ENCODE data around the gene WRNIP1. TPM values are rescaled to one million over a fixed set of nuclear protein-coding genes. Genes with fewer than 3 reads are reported as not detected.

The WRNIP1 gene
- total and polyA plus RNA-seq, 9 of the 15 experiments (the other 6 are each of a cell fraction or from before 2014, with no cell fraction given), result 13.2 to 63.6 (median 48.6) TPM

DNA sequence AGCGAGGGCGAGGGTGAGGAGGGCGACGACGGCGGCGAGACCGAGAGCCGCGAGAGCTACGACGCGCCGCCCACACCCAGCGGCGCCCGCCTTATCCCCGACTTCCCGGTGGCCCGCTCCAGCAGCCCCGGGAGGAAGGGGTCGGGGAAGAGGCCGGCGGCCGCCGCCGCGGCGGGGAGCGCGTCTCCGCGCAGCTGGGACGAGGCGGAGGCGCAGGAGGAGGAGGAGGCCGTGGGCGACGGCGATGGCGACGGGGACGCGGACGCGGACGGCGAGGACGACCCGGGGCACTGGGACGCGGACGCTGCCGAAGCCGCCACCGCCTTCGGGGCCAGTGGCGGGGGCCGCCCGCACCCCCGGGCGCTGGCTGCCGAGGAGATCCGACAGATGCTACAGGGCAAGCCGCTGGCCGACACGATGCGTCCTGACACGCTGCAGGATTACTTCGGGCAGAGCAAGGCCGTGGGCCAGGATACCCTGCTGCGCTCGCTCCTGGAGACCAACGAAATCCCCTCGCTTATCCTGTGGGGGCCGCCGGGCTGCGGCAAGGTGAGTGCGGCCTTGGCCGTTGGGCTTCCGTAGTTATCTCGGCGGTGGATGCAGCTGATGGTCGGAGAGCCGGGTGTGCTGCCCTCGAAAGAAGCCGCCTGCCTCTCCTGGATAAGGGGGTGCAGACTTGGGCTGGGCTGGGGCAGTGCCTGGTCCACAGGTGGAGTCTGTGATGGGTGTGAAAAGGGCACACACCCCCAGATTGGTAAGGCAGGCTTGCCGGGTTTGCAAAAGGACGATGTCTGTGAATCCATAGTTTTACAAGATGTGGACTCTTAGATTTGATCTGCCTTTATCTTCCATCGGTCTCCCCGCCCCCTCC is 938 bp downstream of the WRNIP1 start (continued):
- 0 out of 2 replicates have a peak, but pooled peaks have one; percentile 53 for TF ChIP-seq NR3C1 (CRISPR knock-in tag; IDR thresholded peaks at IDR 0.05)
- no peak for TF ChIP-seq SUPT5H (IDR thresholded peaks at IDR 0.05)
- TF ChIP-seq ZFX (CRISPR knock-in tag; IDR thresholded peaks at IDR 0.05), result peak; percentile 61
- no peak for TF ChIP-seq ZNF644 (tag; IDR thresholded peaks at IDR 0.05; ENCODE audit: low read depth)
- TF ChIP-seq, protein P1, sequence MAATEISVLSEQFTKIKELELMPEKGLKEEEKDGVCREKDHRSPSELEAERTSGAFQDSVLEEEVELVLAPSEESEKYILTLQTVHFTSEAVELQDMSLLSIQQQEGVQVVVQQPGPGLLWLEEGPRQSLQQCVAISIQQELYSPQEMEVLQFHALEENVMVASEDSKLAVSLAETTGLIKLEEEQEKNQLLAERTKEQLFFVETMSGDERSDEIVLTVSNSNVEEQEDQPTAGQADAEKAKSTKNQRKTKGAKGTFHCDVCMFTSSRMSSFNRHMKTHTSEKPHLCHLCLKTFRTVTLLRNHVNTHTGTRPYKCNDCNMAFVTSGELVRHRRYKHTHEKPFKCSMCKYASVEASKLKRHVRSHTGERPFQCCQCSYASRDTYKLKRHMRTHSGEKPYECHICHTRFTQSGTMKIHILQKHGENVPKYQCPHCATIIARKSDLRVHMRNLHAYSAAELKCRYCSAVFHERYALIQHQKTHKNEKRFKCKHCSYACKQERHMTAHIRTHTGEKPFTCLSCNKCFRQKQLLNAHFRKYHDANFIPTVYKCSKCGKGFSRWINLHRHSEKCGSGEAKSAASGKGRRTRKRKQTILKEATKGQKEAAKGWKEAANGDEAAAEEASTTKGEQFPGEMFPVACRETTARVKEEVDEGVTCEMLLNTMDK (IDR thresholded peaks at IDR 0.05; ENCODE audit: borderline replicate concordance, insufficient read depth, low read depth, low read length, poor library complexity, severe bottlenecking), result no peak
- TF ChIP-seq, protein P2, sequence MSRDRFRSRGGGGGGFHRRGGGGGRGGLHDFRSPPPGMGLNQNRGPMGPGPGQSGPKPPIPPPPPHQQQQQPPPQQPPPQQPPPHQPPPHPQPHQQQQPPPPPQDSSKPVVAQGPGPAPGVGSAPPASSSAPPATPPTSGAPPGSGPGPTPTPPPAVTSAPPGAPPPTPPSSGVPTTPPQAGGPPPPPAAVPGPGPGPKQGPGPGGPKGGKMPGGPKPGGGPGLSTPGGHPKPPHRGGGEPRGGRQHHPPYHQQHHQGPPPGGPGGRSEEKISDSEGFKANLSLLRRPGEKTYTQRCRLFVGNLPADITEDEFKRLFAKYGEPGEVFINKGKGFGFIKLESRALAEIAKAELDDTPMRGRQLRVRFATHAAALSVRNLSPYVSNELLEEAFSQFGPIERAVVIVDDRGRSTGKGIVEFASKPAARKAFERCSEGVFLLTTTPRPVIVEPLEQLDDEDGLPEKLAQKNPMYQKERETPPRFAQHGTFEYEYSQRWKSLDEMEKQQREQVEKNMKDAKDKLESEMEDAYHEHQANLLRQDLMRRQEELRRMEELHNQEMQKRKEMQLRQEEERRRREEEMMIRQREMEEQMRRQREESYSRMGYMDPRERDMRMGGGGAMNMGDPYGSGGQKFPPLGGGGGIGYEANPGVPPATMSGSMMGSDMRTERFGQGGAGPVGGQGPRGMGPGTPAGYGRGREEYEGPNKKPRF (IDR thresholded peaks at IDR 0.05; ENCODE audit: low read depth, low read length), result no peak
- TF ChIP-seq, protein P3, sequence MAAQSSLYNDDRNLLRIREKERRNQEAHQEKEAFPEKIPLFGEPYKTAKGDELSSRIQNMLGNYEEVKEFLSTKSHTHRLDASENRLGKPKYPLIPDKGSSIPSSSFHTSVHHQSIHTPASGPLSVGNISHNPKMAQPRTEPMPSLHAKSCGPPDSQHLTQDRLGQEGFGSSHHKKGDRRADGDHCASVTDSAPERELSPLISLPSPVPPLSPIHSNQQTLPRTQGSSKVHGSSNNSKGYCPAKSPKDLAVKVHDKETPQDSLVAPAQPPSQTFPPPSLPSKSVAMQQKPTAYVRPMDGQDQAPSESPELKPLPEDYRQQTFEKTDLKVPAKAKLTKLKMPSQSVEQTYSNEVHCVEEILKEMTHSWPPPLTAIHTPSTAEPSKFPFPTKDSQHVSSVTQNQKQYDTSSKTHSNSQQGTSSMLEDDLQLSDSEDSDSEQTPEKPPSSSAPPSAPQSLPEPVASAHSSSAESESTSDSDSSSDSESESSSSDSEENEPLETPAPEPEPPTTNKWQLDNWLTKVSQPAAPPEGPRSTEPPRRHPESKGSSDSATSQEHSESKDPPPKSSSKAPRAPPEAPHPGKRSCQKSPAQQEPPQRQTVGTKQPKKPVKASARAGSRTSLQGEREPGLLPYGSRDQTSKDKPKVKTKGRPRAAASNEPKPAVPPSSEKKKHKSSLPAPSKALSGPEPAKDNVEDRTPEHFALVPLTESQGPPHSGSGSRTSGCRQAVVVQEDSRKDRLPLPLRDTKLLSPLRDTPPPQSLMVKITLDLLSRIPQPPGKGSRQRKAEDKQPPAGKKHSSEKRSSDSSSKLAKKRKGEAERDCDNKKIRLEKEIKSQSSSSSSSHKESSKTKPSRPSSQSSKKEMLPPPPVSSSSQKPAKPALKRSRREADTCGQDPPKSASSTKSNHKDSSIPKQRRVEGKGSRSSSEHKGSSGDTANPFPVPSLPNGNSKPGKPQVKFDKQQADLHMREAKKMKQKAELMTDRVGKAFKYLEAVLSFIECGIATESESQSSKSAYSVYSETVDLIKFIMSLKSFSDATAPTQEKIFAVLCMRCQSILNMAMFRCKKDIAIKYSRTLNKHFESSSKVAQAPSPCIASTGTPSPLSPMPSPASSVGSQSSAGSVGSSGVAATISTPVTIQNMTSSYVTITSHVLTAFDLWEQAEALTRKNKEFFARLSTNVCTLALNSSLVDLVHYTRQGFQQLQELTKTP (IDR thresholded peaks at IDR 0.05; ENCODE audit: low read depth in 1 of 2, partially characterized antibody in 2 of 2), result no peak
- TF ChIP-seq NFXL1 (CRISPR knock-in tag; IDR thresholded peaks at IDR 0.05), result no peak
- no peak for TF ChIP-seq ARHGAP35 (IDR thresholded peaks at IDR 0.05; ENCODE audit: partially characterized antibody)
- TF ChIP-seq, protein P4, sequence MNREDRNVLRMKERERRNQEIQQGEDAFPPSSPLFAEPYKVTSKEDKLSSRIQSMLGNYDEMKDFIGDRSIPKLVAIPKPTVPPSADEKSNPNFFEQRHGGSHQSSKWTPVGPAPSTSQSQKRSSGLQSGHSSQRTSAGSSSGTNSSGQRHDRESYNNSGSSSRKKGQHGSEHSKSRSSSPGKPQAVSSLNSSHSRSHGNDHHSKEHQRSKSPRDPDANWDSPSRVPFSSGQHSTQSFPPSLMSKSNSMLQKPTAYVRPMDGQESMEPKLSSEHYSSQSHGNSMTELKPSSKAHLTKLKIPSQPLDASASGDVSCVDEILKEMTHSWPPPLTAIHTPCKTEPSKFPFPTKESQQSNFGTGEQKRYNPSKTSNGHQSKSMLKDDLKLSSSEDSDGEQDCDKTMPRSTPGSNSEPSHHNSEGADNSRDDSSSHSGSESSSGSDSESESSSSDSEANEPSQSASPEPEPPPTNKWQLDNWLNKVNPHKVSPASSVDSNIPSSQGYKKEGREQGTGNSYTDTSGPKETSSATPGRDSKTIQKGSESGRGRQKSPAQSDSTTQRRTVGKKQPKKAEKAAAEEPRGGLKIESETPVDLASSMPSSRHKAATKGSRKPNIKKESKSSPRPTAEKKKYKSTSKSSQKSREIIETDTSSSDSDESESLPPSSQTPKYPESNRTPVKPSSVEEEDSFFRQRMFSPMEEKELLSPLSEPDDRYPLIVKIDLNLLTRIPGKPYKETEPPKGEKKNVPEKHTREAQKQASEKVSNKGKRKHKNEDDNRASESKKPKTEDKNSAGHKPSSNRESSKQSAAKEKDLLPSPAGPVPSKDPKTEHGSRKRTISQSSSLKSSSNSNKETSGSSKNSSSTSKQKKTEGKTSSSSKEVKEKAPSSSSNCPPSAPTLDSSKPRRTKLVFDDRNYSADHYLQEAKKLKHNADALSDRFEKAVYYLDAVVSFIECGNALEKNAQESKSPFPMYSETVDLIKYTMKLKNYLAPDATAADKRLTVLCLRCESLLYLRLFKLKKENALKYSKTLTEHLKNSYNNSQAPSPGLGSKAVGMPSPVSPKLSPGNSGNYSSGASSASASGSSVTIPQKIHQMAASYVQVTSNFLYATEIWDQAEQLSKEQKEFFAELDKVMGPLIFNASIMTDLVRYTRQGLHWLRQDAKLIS (CRISPR knock-in tag; IDR thresholded peaks at IDR 0.05), result no peak
- TF ChIP-seq, protein P5, sequence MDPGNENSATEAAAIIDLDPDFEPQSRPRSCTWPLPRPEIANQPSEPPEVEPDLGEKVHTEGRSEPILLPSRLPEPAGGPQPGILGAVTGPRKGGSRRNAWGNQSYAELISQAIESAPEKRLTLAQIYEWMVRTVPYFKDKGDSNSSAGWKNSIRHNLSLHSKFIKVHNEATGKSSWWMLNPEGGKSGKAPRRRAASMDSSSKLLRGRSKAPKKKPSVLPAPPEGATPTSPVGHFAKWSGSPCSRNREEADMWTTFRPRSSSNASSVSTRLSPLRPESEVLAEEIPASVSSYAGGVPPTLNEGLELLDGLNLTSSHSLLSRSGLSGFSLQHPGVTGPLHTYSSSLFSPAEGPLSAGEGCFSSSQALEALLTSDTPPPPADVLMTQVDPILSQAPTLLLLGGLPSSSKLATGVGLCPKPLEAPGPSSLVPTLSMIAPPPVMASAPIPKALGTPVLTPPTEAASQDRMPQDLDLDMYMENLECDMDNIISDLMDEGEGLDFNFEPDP (CRISPR knock-in tag; IDR thresholded peaks at IDR 0.05), result no peak
